Lower leg skin (tissue), 4 donors: Measurements from ENCODE around the gene FBXL16. TPM values are rescaled to one million over a fixed set of nuclear protein-coding genes. Genes with fewer than 3 reads are reported as not detected.

Experiments used
- DNase-seq, 2 donors: peaks; one replicate each; pipeline ENCODE4 v3.0.0-alpha.2; 2019; ENCODE audit warnings: low spot score in 2 of 2
- H3K4me3 ChIP-seq: fragments of 200-600 bp; sonication (generic); 2 replicates; pipeline ENCODE4 v1.5.1; 2017; ENCODE audit warnings: mild to moderate bottlenecking, low read depth; ENCODE audit not compliant: poor library complexity, severe bottlenecking
- POLR2A ChIP-seq, 2 donors: fragments of 450-650 bp; IDR thresholded peaks; one replicate each; pipeline ENCODE4 v1.6.1; 2016 to 2017; ENCODE audit warnings: antibody characterized with exemption in 2 of 2, mild to moderate bottlenecking in 1 of 2, moderate library complexity in 1 of 2
- WGBS, 2 donors: methylation state at CpG; one replicate each; pipeline ENCODE4 v1.1.5; 2018; 5-methylcytosine and 5-hydroxymethylcytosine counted together
- intact Hi-C: fragments of 100-400 bp; cut with DNase I; formaldehyde crosslinking; loops from one replicate; pipeline ENCODE4 v1.15.0; 2023; ENCODE audit warnings: low total_unique reads
- total RNA-seq, 4 donors: library from RNA; depleted of rRNA; stranded (reverse); fragments of >200 nt; gene quantifications; one replicate each; pipeline ENCODE4 v1.1.0, GENCODE V29; 2016
- TF ChIP-seq, protein P1 (sequence below), 3 donors: fragments of 450-650 bp; IDR thresholded peaks; one replicate each; pipeline ENCODE4 v1.5.1; 2016; ENCODE audit warnings: antibody characterized with exemption in 3 of 3, mild to moderate bottlenecking in 3 of 3, moderate library complexity in 2 of 3

FBXL16 gene
- total RNA-seq, 4 donors from 2014 or later = 18.3 to 33.6 (median 25.2) TPM

DNA sequence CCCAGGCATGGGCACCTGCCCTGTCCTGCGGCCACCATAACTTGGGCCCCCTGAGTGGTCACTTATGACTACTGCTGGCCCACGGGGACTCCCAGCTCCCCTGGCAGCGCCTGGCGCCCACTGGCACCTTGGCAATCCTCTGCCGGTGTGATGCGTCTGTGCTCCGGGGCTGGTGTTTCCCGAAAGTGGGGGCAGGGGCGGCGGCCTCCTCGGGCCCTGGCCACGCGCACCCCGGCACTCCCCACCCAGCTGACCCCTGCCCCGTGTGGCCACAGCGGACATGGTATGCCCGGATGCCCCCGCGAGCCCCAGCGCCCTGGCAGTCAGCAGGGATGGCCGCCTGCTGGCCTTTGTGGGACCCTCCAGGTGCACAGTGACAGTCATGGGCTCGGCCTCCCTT, 48.1 kb downstream of the FBXL16 start:
- H3K4me3 ChIP-seq = no peak overlapping the region
- WGBS, 2 donors = 96% methylated on average over 8 to 15 of the region's 22 CpGs
- intact Hi-C loops = no loop called here
- no peak for DNase-seq
- no peak for TF ChIP-seq POLR2A (IDR thresholded peaks at IDR 0.05)
- TF ChIP-seq, protein P1, sequence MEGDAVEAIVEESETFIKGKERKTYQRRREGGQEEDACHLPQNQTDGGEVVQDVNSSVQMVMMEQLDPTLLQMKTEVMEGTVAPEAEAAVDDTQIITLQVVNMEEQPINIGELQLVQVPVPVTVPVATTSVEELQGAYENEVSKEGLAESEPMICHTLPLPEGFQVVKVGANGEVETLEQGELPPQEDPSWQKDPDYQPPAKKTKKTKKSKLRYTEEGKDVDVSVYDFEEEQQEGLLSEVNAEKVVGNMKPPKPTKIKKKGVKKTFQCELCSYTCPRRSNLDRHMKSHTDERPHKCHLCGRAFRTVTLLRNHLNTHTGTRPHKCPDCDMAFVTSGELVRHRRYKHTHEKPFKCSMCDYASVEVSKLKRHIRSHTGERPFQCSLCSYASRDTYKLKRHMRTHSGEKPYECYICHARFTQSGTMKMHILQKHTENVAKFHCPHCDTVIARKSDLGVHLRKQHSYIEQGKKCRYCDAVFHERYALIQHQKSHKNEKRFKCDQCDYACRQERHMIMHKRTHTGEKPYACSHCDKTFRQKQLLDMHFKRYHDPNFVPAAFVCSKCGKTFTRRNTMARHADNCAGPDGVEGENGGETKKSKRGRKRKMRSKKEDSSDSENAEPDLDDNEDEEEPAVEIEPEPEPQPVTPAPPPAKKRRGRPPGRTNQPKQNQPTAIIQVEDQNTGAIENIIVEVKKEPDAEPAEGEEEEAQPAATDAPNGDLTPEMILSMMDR (IDR thresholded peaks at IDR 0.05) = no peak

DNA sequence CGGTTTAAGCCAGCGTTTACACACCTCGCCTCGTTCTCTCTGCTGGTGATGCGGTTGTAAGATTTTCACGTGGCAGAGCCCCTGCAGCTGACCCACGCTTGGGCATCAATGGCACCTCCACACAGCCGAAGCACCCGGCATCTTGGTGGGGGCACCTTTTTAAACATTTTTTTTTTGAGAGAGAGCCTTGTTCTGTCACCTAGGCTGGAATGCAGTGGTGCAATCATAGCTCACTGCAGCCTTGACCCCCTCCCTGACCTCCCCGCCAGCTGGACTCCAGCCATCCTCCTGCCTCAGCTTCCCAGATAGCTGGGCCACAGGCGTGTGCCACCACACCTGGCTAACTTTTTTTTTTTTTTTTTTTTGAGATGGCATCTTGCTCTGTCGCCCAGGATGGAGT, 51.6 kb downstream of the FBXL16 start:
- no peak for TF ChIP-seq POLR2A (IDR thresholded peaks at IDR 0.05)
- TF ChIP-seq, protein P1 (IDR thresholded peaks at IDR 0.05) = no peak
- intact Hi-C loops = no loop called here
- WGBS, 2 donors = 92% methylated on average over 12 of the region's 12 CpGs
- DNase-seq = no peak
- no peak overlapping the region for H3K4me3 ChIP-seq

DNA sequence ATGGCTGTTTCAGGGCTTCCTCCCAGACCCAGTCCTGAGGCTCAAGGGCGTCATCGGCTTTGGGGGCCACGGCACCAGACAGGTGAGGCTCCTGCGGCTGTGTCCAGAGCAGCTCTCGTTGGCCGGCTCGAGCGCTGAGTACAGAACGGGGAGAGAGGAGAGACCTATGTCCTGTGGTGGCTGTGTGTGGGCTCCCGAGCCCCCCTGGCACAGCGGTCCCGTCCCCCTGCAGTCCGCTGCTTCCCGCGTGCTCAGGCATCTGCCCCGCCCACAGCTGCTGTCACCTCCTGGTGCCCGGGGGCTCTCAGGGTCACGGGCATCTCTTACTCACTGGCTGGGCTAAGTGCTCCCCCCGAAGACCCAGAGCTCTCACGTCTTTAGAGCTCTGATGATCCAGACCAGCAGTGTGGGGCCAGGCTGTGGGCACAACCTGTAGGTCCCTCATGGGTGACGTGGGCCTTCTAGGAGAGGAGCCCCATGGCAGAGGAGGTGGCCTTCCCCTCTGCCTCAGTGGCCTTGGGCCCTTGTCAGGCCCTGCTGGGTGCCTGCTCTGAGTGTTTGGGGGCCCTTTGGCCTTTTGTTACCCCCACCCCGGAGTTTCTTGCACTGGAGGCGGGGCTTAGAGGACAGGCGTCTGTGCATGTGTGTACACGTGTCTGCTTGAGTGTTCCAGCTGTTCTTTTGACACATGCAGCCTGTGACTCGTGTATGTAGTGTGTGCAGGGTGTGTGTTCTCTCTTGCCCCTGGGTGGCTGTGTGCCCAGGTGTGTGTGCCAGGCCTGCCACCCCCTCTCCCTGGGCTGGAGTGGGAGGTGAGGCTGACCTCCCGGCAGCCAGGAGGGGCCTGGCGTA, 52.9 kb downstream of the FBXL16 start:
- TF ChIP-seq, protein P1 (IDR thresholded peaks at IDR 0.05) = no peak
- TF ChIP-seq POLR2A (IDR thresholded peaks at IDR 0.05) = no peak
- WGBS, 2 donors = 76 to 77% methylated on average over 16 to 23 of the region's 28 CpGs
- intact Hi-C loops = no loop called here
- H3K4me3 ChIP-seq = no peak overlapping the region
- no peak for DNase-seq

- 81 to 93% methylated on average over 6 to 20 of the region's 22 CpGs for WGBS, 2 donors
- no peak overlapping the region for H3K4me3 ChIP-seq
- intact Hi-C loops = no loop called here
- DNase-seq = no peak
- TF ChIP-seq, protein P1 (IDR thresholded peaks at IDR 0.05) = no peak
- no peak for TF ChIP-seq POLR2A (IDR thresholded peaks at IDR 0.05)
Measured at GRCh38 chr16:651844-652243, 53.8 kb downstream of the FBXL16 start.

GRCh38 chr16:649631-650030, 56.0 kb downstream of the FBXL16 start:
- no peak for TF ChIP-seq POLR2A (IDR thresholded peaks at IDR 0.05)
- TF ChIP-seq, protein P1 (IDR thresholded peaks at IDR 0.05) = no peak
- intact Hi-C loops = no loop called here
- DNase-seq = no peak
- H3K4me3 ChIP-seq = peak overlapping the region; percentile 59
- WGBS, 2 donors = 0 to 2% methylated on average over 7 to 38 of the region's 44 CpGs
